CD14-positive monocyte (primary cell): Measurements from ENCODE around the gene FBXO4. TPM values are rescaled to one million over a fixed set of nuclear protein-coding genes. Genes with fewer than 3 reads are reported as not detected.
A peak's percentile ranks its signal among the peaks of the same experiment; 100 is the strongest.

Experiments
- DNase-seq, 3 donors: peaks; one replicate each; pipeline ENCODE4 v3.0.0-alpha.2; 2011 to 2022
- H2AFZ ChIP-seq: 2 replicates; pipeline ENCODE4 v1.6.0; 2012; ENCODE audit warnings: mild to moderate bottlenecking, low read depth, low read length, inconsistent platforms; ENCODE audit not compliant: insufficient read depth, poor library complexity, severe bottlenecking
- H3K27ac ChIP-seq, 2 donors: 1 replicate in 1 of 2; 2 replicates in 1 of 2; pipeline ENCODE4 v1.5.1; 2012 to 2013; ENCODE audit warnings: low read length in 2 of 2, control low read depth in 1 of 2, inconsistent platforms in 1 of 2, low read depth in 1 of 2, mild to moderate bottlenecking in 1 of 2
- H3K27me3 ChIP-seq, 2 donors: one replicate each; pipeline versions ENCODE4 v1.6.0 to v1.6.1; 2011 to 2013; ENCODE audit warnings: low read length in 2 of 2; ENCODE audit not compliant: control insufficient read depth in 2 of 2, insufficient read depth in 2 of 2
- H3K36me3 ChIP-seq, 2 donors: replicated peaks in 1 of 2; 1 replicate in 1 of 2; 2 replicates in 1 of 2; pipeline versions ENCODE4 v1.5.1 to v1.6.1; 2012 to 2013; ENCODE audit warnings: low read length in 2 of 2, control low read depth in 1 of 2, inconsistent platforms in 1 of 2, mild to moderate bottlenecking in 1 of 2; ENCODE audit not compliant: insufficient read depth in 2 of 2, control insufficient read depth in 1 of 2
- H3K4me1 ChIP-seq, 2 donors: 1 replicate in 1 of 2; 2 replicates in 1 of 2; pipeline versions ENCODE4 v1.5.1 to v1.6.1; 2012 to 2013; ENCODE audit warnings: low read length in 2 of 2, control low read depth in 1 of 2, inconsistent platforms in 1 of 2, mild to moderate bottlenecking in 1 of 2, moderate library complexity in 1 of 2; ENCODE audit not compliant: insufficient read depth in 2 of 2, control insufficient read depth in 1 of 2
- H3K4me2 ChIP-seq: replicated peaks from 2 replicates; pipeline ENCODE3; 2012; ENCODE audit warnings: low read length, moderate library complexity, mild to moderate bottlenecking; ENCODE audit not compliant: poor library complexity, severe bottlenecking; ENCODE audit errors: extremely low read depth
- H3K4me3 ChIP-seq, 3 experiments: fragments of 200-600 bp in 1 of 3; sonication (generic) in 1 of 3; replicated peaks in 1 of 3; 1 replicate in 2 of 3; 2 replicates in 1 of 3; pipeline ENCODE4 v1.5.1; 2011 to 2013; ENCODE audit warnings: low read length in 3 of 3, mild to moderate bottlenecking in 3 of 3, control low read depth in 2 of 3, low read depth in 2 of 3, inconsistent platforms in 1 of 3, moderate library complexity in 1 of 3
- H3K79me2 ChIP-seq: 2 replicates; pipeline ENCODE4 v1.6.0; 2012; ENCODE audit warnings: mild to moderate bottlenecking, control low read depth, inconsistent platforms, low read length, moderate library complexity; ENCODE audit not compliant: insufficient read depth
- H3K9ac ChIP-seq: 2 replicates; pipeline ENCODE4 v1.6.0; 2017; ENCODE audit warnings: low read length, mild to moderate bottlenecking; ENCODE audit not compliant: insufficient read depth, poor library complexity, severe bottlenecking
- H3K9me3 ChIP-seq, 2 donors: replicated peaks in 1 of 2; 1 replicate in 1 of 2; 2 replicates in 1 of 2; pipeline versions ENCODE4 v1.5.1 to v1.6.1; 2012 to 2013; ENCODE audit warnings: low read length in 2 of 2, control low read depth in 1 of 2; ENCODE audit not compliant: control insufficient read depth in 1 of 2, insufficient read depth in 1 of 2
- H4K20me1 ChIP-seq: 2 replicates; pipeline ENCODE4 v1.6.0; 2012; ENCODE audit warnings: mild to moderate bottlenecking, low read length, control low read depth, moderate library complexity; ENCODE audit not compliant: insufficient read depth
- H3K27ac Mint-ChIP-seq, 7 donors: one replicate each; pipeline ENCODE4 v1.8.0; 2020; ENCODE audit warnings: mild to moderate bottlenecking in 7 of 7, mixed read lengths in 7 of 7, moderate library complexity in 6 of 7, inconsistent platforms in 2 of 7
- H3K27me3 Mint-ChIP-seq, 3 donors: one replicate each; pipeline ENCODE4 v1.8.0; 2021 to 2022; ENCODE audit warnings: low read depth in 3 of 3, mild to moderate bottlenecking in 3 of 3, mixed read lengths in 3 of 3, moderate library complexity in 3 of 3, inconsistent platforms in 1 of 3
- H3K36me3 Mint-ChIP-seq, 2 donors: one replicate each; pipeline ENCODE4 v1.8.0; 2020; ENCODE audit warnings: mixed read lengths in 2 of 2, inconsistent platforms in 1 of 2, mild to moderate bottlenecking in 1 of 2
- H3K4me1 Mint-ChIP-seq: one replicate; pipeline ENCODE4 v1.8.0; 2020; ENCODE audit warnings: mild to moderate bottlenecking, mixed read lengths
- H3K4me3 Mint-ChIP-seq, 2 donors: one replicate each; pipeline ENCODE4 v1.8.0; 2020; ENCODE audit warnings: mild to moderate bottlenecking in 2 of 2, mixed read lengths in 2 of 2, moderate library complexity in 1 of 2
- H3K9me3 Mint-ChIP-seq, 7 donors: one replicate each; pipeline ENCODE4 v1.8.0; 2020 to 2022; ENCODE audit warnings: mixed read lengths in 7 of 7, mild to moderate bottlenecking in 6 of 7, moderate library complexity in 6 of 7, inconsistent platforms in 2 of 7
- CTCF ChIP-seq: fragments of 200-600 bp; IDR thresholded peaks from one replicate; pipeline ENCODE4 v1.8.0; 2022; ENCODE audit warnings: antibody characterized with exemption, mild to moderate bottlenecking
- WGBS: methylation state at CpG from one replicate; pipeline ENCODE4 v1.1.5; 2013; ENCODE audit warnings: missing lambda C conversion rate; ENCODE audit not compliant: insufficient coverage; 5-methylcytosine and 5-hydroxymethylcytosine counted together
- intact Hi-C, 2 donors: fragments of 100-400 bp; cut with micrococcal nuclease; formaldehyde crosslinking; loops; one replicate each; pipeline versions ENCODE4 v1.15.0 to v1.15.1; 2023
- polyA plus RNA-seq, 3 donors: library from polyadenylated mRNA; depleted of rRNA in 1 of 3; unstranded in 2 of 3; stranded (reverse) in 1 of 3; fragments of 300-500 nt in 2 of 3; fragments of >200 nt in 1 of 3; fragmentation: Illumina TruSeq in 2 of 3; gene quantifications; 1 replicate in 2 of 3; 2 replicates in 1 of 3; pipeline ENCODE4 v1.2.3, GENCODE V29; 2012 to 2021

The FBXO4 gene
- polyA plus RNA-seq, 3 donors, result 3.7 to 10.4 (median 8.7) TPM

GRCh38 chr5:41896230-41896629 lies 28.9 kb upstream of the FBXO4 start:
- no peaks in the 10 kb centered on the region for H3K4me1 ChIP-seq
- H2AFZ ChIP-seq, result peak overlapping the region; percentile 38
- TF ChIP-seq CTCF, result no peak
- H3K9ac ChIP-seq, result no peak overlapping the region
- no peak overlapping the region for H3K27ac ChIP-seq
- no peaks in the 10 kb centered on the region for H4K20me1 ChIP-seq
- Mint-ChIP-seq H3K4me3 (no peak overlapping the region), H3K4me1 (peaks cover 6% of the 10 kb centered on the region), H3K27ac (no peak overlapping the region), H3K9me3 (peaks cover 0 to 4% (median 0%) of the 10 kb centered on the region in 7 donors), H3K27me3 (peaks cover 13 to 23% (median 17%) of the 10 kb centered on the region in 3 donors), H3K36me3 (no peaks in the 10 kb centered on the region)
- no peaks in the 10 kb centered on the region for H3K36me3 ChIP-seq
- no peaks in the 10 kb centered on the region for H3K9me3 ChIP-seq
- H3K4me3 ChIP-seq, result no peak overlapping the region
- H3K79me2 ChIP-seq, result no peaks in the 10 kb centered on the region
- no peak overlapping the region for H3K4me2 ChIP-seq
- DNase-seq, result no peak
- 6% methylated on average over 2 of the region's 2 CpGs for WGBS
- intact Hi-C loops, result no loop called here
- peaks cover 3 to 4% of the 10 kb centered on the region in 2 donors for H3K27me3 ChIP-seq

GRCh38 chr5:41903382-41903891 lies 21.6 kb upstream of the FBXO4 start:
- no peaks in the 10 kb centered on the region for H3K27me3 ChIP-seq
- peaks cover 12 to 13% of the 10 kb centered on the region in 2 donors for H3K36me3 Mint-ChIP-seq
- H3K36me3 ChIP-seq, result peaks cover 8 to 10% of the 10 kb centered on the region in 2 donors
- peaks cover 38% of the 10 kb centered on the region for H3K79me2 ChIP-seq
- intact Hi-C loops, result loop anchor here (5.0 to 10.0 kb wide), 2 partner anchors 1069 to 1219 kb away; partner anchors contain the start of genes RPL37 (in 1 of the 2) and ZNF131 (in 1 of the 2)
- peak overlapping the region; percentile 91 for H3K9ac ChIP-seq
- DNase-seq, result no peak
- H3K27ac Mint-ChIP-seq, result peak overlapping the region; percentile 92 to 99 (median 98)
- peaks cover 0 to 2% (median 0%) of the 10 kb centered on the region in 7 donors for H3K9me3 Mint-ChIP-seq
- H4K20me1 ChIP-seq, result no peaks in the 10 kb centered on the region
- TF ChIP-seq CTCF, result no peak
- H3K4me1 Mint-ChIP-seq, result peaks cover 33% of the 10 kb centered on the region
- peak overlapping the region; percentile 75 for H2AFZ ChIP-seq
- no peaks in the 10 kb centered on the region for H3K9me3 ChIP-seq
- H3K4me1 ChIP-seq, result peaks cover 18 to 20% of the 10 kb centered on the region in 2 donors
- peak overlapping the region; percentile 90 to 94 for H3K27ac ChIP-seq
- H3K4me3 ChIP-seq, result peak overlapping the region; percentile 41 to 79 (median 62)
- H3K4me3 Mint-ChIP-seq, result peak overlapping the region; percentile 95 to 98
- H3K27me3 Mint-ChIP-seq, result peaks cover 6 to 7% (median 7%) of the 10 kb centered on the region in 3 donors
- 25% methylated on average over 4 of the region's 8 CpGs for WGBS
- H3K4me2 ChIP-seq, result peak overlapping the region; percentile 85
